BE2C (cell line): ENCODE data around the gene SLC5A1.

Source experiments
- DNase-seq: peaks from one replicate; pipeline ENCODE4 v3.0.0-alpha.2; 2020
- H3K27me3 ChIP-seq: fragments of 250-450 bp; sonication (Bioruptor Pico); 2 replicates; pipeline ENCODE4 v1.5.1; 2020; ENCODE audit warnings: mild to moderate bottlenecking
- H3K36me3 ChIP-seq: fragments of 250-450 bp; sonication (Bioruptor Pico); 2 replicates; pipeline ENCODE4 v1.5.1; 2020; ENCODE audit warnings: mild to moderate bottlenecking
- H3K4me1 ChIP-seq: fragments of 250-450 bp; sonication (Bioruptor Pico); 2 replicates; pipeline ENCODE4 v1.5.1; 2020
- H3K4me3 ChIP-seq: 2 replicates; pipeline ENCODE4 v1.5.1; 2011; ENCODE audit warnings: low read depth, low read length
- H3K9me3 ChIP-seq: fragments of 250-450 bp; sonication (Bioruptor Pico); 2 replicates; pipeline ENCODE4 v1.5.1; 2020
- TF ChIP-seq, protein P1 (sequence below): IDR thresholded peaks from 2 replicates; pipeline ENCODE4 v1.5.1; 2012; ENCODE audit warnings: mild to moderate bottlenecking, low read depth, low read length

The SLC5A1 gene

DNA sequence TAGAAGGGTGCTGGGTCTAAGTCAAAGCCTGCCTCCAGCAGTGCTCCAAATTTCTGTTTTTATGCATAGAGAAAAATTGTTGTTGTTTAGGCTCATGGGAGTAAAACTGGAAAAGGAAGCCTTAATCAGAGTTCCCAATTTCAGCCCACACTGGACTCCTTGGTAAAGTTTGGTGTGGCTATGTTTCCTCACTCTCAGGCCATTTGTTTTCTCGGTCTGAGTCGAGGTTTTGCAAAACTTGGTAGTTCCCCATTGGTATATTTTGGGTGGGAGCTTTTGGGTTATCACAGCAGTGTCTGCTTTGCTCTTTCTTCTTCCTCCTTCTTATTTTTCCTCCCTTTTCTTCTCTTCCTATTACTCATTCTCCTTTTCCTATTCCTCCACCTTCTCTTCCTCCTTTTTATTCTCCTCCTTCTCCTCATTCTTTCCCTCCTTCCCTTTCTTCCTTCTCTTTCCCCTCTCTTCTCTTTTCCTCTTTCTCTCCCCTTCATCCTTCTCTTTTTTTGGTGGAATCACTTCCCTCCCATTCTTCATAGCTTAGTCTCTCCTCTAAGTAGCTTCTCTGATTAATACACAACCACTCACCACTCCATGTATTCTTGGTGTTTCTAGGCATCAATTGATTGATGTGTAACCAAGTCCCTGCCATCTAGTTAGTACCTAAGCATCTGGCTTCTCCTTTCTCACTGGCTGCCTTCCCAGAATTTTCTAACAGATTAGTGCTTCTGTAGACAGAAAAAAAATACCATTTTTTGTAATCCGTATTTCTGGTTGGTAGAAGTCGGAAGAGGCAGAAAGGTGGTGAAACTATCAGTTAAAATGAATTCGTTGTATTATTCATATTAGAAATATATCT lies 10.1 kb downstream of the SLC5A1 start:
- Histone ChIP-seq H3K9me3 (no peaks in the 10 kb centered on the region), H3K4me3 (no peak overlapping the region), H3K27me3 (no peaks in the 10 kb centered on the region), H3K4me1 (no peaks in the 10 kb centered on the region), H3K36me3 (no peaks in the 10 kb centered on the region)
- DNase-seq, result no peak
- TF ChIP-seq, protein P1, sequence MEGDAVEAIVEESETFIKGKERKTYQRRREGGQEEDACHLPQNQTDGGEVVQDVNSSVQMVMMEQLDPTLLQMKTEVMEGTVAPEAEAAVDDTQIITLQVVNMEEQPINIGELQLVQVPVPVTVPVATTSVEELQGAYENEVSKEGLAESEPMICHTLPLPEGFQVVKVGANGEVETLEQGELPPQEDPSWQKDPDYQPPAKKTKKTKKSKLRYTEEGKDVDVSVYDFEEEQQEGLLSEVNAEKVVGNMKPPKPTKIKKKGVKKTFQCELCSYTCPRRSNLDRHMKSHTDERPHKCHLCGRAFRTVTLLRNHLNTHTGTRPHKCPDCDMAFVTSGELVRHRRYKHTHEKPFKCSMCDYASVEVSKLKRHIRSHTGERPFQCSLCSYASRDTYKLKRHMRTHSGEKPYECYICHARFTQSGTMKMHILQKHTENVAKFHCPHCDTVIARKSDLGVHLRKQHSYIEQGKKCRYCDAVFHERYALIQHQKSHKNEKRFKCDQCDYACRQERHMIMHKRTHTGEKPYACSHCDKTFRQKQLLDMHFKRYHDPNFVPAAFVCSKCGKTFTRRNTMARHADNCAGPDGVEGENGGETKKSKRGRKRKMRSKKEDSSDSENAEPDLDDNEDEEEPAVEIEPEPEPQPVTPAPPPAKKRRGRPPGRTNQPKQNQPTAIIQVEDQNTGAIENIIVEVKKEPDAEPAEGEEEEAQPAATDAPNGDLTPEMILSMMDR, result no peak

DNA sequence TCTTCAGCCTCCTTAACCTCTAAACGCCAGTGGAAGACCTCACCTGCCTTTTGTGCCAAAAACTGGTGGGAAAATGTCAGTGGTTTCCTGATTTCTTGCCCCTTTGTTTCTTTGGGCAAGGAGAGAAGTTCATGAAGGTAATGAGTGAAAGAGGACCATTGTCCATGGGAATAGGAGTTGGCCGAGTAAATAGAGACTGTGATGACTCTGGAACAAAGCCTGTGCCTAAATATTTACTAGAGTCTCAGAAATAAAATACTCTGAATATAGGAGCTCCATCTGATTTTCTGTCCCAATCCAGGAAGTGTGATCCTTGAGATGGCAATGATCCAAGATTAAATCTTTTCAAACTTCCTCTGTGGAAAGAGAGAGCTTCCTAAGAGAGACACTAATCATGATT lies 12.0 kb downstream of the SLC5A1 start:
- Histone ChIP-seq H3K9me3 (no peaks in the 10 kb centered on the region), H3K27me3 (no peaks in the 10 kb centered on the region), H3K36me3 (no peaks in the 10 kb centered on the region), H3K4me1 (no peaks in the 10 kb centered on the region), H3K4me3 (no peak overlapping the region)
- DNase-seq, result no peak
- TF ChIP-seq, protein P1, result no peak

DNA sequence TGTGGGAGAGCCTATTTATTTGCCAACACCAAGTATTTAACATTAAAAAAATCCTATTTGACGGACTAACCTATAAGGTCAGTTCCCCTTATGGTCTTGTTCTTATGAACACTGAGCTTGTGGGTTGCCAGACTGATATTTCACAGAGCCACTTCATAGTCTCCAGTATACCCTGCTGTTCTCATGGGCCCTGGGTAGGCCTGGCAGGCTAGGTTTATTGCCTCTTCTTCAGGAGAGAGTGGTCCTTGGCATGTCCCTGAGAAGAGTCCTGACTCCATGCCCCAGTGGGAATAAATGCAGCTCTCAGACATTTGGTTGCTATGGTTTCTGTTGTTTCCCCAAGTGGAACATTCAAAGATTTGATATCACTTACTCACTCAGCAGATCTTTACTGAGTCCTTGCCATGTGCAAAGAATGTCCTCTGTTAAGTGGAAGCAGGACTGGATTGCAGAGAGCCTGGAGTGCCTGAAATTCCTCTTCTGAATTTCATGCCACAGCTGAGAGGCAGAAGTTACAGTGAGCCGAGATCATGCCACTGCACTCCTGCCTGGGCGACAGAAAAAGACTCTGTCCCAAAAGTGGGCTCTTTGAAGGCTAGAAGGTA lies 15.7 kb downstream of the SLC5A1 start:
- H3K36me3 ChIP-seq, result no peaks in the 10 kb centered on the region
- no peaks in the 10 kb centered on the region for H3K9me3 ChIP-seq
- TF ChIP-seq, protein P1, result no peak
- peaks cover 5% of the 10 kb centered on the region; the same call in 1 of the 2 replicates for H3K27me3 ChIP-seq
- no peak overlapping the region for H3K4me3 ChIP-seq
- H3K4me1 ChIP-seq, result no peaks in the 10 kb centered on the region
- no peak for DNase-seq

DNA sequence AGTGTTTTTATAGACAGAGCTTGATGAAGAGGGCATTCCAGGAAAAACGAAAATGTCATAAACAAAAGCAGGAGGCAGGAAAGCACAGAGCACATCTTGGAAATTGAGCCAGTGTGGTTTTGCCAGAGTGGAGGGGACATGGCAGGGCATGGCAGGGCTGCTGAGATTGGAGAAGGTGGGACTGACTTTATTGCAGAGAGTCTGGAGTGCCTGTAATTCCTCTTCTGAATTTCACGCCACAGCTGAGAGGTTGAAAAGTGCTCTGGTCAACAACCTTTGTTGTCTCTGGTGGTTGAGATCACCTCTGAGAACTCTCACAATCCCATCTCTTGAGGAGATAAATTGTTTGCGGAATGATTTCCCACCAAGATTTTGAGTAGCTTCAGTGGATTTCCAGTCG lies 16.4 kb downstream of the SLC5A1 start:
- Histone ChIP-seq H3K4me3 (no peak overlapping the region), H3K4me1 (no peaks in the 10 kb centered on the region), H3K36me3 (no peaks in the 10 kb centered on the region), H3K9me3 (no peaks in the 10 kb centered on the region), H3K27me3 (peaks cover 5% of the 10 kb centered on the region; the same call in 1 of the 2 replicates)
- TF ChIP-seq, protein P1, result no peak
- no peak for DNase-seq

DNA sequence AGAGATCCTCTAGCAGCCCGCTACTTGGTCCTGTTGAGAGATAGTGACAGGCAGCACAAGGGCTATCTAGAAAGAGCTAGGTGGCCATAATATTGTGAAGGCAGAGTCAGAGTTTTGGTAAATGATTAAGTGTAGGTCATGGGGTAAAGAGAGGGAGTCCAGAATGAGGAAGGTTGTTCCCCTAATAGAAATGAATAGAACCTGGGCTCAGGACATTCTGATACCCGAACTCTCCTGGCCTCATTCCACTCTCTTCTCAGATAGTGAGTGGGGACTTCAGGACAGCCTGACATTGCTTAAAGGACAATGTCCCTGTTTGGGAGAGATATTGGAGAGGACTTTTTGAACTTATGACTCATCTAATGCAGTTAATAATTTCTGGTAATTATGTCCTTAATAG lies 20.6 kb downstream of the SLC5A1 start:
- no peaks in the 10 kb centered on the region for H3K4me1 ChIP-seq
- no peak overlapping the region for H3K4me3 ChIP-seq
- peaks cover 5% of the 10 kb centered on the region for H3K27me3 ChIP-seq
- H3K9me3 ChIP-seq, result no peaks in the 10 kb centered on the region
- TF ChIP-seq, protein P1, result no peak
- no peak for DNase-seq
- H3K36me3 ChIP-seq, result no peaks in the 10 kb centered on the region

DNA sequence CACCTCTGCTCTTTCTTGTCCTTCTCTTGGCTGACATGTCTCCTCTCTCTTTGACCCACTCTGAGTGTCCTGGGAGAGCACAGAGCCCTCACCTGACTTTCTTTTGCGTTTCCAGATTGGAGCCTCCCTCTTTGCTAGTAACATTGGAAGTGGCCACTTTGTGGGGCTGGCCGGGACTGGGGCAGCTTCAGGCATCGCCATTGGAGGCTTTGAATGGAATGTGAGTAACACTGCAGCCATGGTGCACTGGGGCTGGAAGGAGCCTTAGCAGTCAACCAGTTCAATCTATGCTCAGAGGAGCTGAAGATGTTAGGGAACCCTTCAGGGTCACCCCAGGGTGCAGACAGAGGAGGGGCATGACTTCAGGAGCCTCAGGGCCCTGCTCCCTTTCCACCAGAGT lies 23.8 kb downstream of the SLC5A1 start:
- TF ChIP-seq, protein P1, result no peak
- Histone ChIP-seq H3K9me3 (no peaks in the 10 kb centered on the region), H3K4me3 (no peak overlapping the region), H3K27me3 (peaks cover 3% of the 10 kb centered on the region), H3K4me1 (no peaks in the 10 kb centered on the region), H3K36me3 (no peaks in the 10 kb centered on the region)
- DNase-seq, result no peak
